HG03025 (cell line): Measurements from ENCODE around the gene CCDC81.

Source experiments
- ATAC-seq: cut with Tn5 transposase; IDR thresholded peaks from one replicate; pipeline ENCODE4 v1.9.1; 2021; ENCODE audit warnings: mild to moderate bottlenecking, moderate library complexity; ENCODE audit not compliant: unreplicated experiment, low FRiP score

Gene CCDC81

DNA sequence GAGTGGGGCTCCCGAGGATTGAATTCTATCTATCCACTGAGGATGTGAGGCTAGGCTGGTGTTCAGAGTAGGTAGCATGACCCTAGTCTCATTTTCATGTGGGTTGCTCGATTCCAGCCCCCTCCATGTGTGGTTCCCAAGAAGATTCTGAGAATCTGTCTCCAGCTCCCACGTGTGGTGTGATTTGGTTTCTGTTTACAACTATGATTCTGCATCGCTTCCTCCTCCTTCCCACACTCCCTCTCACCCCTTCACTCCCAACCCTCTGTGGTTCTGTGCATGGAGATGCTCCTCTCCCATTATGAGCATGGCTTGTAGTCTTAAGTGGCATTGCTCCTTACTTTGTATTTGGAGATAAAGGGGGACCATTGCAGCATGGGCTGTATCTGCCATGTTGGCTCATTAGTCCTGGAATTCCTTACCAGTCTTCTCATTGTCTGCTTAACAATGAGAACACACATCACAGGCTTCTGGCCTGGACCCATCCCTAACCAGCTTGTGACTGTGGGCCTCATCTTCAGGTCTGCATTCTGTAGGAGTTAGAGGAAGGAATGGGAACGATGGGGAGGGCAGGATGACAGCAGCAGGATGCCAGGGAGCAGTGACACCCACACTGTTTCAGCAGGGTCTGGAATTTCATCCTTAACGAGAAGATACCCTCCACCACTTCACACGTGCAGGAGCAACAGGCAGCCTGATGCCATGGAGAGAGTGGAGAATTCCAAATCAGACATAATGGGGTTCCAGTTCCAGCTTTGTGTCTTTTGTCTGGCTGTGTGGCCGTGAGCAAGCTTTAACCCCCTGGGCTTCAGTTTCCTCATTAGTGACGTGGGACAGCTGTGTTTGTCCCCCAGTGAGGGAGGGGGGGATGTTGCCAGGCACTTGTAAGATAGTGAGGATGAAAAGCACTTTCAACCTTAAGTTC lies 86.0 kb downstream of the CCDC81 start:
- ATAC-seq: no peak

DNA sequence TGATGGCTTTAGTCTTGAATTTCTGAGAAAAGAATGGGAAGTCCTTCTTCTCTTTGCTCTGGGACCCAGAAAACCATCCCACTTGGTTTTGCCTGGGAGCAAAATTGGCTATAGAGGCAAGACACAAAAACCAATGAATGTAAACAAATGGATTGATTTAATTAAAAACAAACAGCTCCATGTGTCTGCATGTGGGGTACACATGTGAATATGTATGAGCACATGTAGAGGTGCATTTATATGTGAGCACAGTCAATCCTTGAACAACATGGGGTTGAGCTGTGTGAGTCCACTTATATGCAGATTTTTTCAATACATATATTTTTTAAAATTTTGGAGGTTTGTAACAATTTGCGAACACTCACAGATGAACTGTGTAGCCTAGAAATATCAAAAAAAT lies 87.2 kb downstream of the CCDC81 start:
- ATAC-seq: no peak

DNA sequence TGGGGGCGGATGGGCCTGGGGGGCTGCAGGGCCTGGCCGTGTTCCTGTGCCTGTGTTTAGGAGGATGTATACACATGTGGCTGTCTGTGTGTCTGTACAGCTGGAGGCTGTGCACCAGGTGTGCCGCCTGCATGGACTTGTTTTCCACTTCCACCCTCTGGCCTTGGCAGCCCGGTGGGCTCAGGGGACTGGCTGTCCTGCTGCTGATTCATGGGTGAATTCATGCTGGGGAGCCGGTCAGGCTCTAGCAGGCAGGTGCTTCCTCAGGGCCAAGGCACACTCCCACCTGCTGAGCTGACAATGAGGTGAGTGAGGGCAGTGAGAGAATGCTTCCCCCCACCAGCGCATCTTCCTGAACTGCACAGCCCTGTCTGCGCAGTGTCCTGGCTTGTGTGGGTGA lies 88.4 kb downstream of the CCDC81 start:
- no peak for ATAC-seq

DNA sequence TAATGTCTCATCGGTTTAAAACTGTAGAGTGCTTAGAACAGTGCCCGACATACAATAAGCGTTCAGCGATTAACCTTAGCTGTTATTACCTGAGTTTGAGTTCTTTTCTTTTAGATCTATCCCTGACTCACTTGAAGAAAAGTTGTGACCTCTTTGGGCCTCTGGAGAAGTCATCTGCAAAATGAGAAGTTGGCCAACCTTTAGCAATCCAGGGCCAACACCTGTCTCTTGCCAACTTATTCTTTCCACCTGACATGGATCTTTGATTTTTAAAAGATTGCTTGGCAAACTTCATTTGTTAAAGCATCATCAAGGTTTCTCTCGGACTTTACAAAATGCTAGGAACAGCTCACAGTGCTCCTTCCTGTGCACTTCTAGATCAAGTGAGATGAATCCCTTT lies 89.3 kb downstream of the CCDC81 start:
- ATAC-seq: no peak

DNA sequence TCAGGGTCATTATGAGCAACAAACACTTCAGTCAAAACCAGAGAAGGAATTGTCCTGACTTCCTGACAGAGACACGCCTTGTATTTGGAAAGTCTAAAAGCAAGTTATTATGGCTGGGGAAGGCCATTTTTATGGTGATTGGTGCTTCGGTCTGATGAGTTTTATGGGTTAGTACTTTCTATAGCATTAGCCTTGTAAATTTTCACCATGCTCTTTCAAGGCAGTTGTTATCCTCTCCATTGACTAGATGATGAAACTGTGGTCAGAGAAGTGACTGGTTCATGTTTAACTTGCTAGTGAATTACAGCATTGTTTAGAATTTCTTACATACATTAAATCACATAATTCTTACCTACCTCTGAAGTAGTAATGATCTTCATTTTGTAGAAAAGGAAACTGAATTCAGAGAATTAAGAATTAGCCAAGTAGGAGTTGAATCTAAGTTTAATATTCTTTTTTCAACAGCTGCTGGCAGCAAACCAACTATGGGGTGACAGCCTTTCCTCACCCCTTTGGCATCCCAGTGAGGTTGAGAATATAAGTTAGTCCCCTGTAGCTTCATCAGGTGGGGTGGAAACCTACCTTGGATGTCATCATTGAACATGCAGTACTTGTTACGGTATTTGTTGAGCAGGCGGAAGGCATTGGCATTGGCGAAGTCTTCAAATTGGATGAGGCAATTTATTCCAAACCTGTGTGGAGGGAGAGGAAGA lies 90.0 kb downstream of the CCDC81 start:
- no peak for ATAC-seq

DNA sequence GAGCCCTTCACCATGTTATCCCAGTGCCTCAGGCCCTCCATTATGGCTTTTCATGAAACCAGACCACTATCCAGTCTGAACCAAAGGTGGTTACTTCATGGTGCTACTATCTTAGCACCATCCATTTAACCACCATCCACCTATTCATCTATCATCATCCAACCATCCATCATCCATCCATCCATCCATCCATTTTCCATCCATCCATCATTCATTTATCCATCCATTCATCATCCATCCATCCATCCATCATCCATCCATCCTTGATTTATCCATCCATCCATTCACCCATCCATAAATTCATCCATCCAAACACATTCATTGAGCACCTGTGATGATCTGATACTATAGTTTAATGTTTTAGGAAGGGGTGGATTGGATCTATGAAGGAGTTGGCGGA lies 93.5 kb downstream of the CCDC81 start:
- no peak for ATAC-seq

DNA sequence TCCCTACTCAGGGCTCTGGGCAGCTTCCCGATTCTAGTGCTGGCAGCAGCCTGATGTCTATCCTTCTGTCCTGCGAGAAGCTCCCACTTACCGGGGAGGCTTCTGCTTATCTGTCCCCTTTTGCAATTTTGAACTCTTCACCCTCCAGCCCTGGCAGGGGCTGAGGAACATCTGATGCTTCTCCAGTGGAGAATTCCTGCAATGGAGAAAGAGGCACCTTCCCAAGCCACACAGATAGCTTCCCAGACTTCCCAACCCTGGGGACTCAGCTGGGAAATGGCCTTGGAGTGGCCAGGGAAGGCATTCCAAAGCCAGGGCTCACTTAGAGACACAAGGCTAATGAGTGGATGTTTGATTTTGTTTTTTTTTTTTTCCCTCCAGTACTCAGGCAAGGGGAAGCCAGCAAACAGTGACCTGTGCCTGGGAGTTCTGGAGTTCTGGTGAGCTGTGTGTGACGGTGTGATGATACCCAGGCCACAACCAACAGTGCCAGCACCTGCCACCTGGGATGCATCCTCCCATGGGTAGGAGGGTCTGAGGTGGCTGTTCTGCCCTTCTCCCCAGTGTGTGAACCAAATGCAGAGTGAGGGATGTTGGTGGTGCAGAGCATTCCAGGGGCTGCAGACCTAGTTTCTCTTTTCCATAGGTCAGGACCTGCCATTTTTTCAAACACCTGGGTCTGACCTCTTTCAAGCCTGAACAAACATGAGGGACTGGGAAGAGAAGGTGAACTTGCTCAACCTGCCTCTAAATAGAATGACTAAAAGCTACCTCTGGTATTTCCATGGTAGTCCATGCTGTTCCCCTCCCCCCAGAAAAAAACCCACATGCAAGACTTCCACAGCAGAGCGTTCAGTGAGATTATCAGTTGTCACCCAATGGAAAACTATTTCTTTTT lies 95.1 kb downstream of the CCDC81 start:
- no peak for ATAC-seq
